Central memory CD8-positive, alpha-beta T cell (primary cell): ENCODE data around the gene SCYGR1.
"Not testable (repeated sequence)": the region's sequence is repeated elsewhere in the genome, so short reads cannot be mapped to it uniquely, and the experiment has no call there.

ENCODE experiments used
- ATAC-seq: fragments of 150-1000 bp; cut with Tn5 transposase; replicated peaks from 2 replicates; pipeline ENCODE4 v1.10.0; 2022; ENCODE audit warnings: mild to moderate bottlenecking, moderate FRiP score, moderate number of reproducible peaks; ENCODE audit not compliant: poor library complexity, severe bottlenecking; ENCODE audit errors: extremely low read depth
- DNase-seq, 2 donors: peaks; one replicate each; pipeline ENCODE4 v3.0.0; 2021; ENCODE audit warnings: low spot score in 2 of 2
- H3K27ac Mint-ChIP-seq: one replicate; pipeline ENCODE4 v1.8.0; 2022; ENCODE audit warnings: low read depth, mild to moderate bottlenecking, moderate library complexity, mixed read lengths
- H3K27me3 Mint-ChIP-seq: one replicate; pipeline ENCODE4 v1.8.0; 2022; ENCODE audit warnings: mixed read lengths
- H3K36me3 Mint-ChIP-seq: one replicate; pipeline ENCODE4 v1.8.0; 2022; ENCODE audit warnings: mild to moderate bottlenecking, moderate library complexity, mixed read lengths; ENCODE audit not compliant: insufficient read depth
- H3K4me1 Mint-ChIP-seq: one replicate; pipeline ENCODE4 v1.8.0; 2022; ENCODE audit warnings: mixed read lengths
- H3K4me3 Mint-ChIP-seq: one replicate; pipeline ENCODE4 v1.8.0; 2022; ENCODE audit warnings: mild to moderate bottlenecking, moderate library complexity, mixed read lengths
- H3K9me3 Mint-ChIP-seq: one replicate; pipeline ENCODE4 v1.8.0; 2022; ENCODE audit warnings: mixed read lengths

Gene SCYGR1

GRCh38 chr2:227376656-227377396 is 10.9 kb downstream of the SCYGR1 start:
- Mint-ChIP-seq H3K4me3 (no peak overlapping the region), H3K4me1 (peaks cover 4% of the 10 kb centered on the region), H3K9me3 (no peaks in the 10 kb centered on the region), H3K36me3 (no peaks in the 10 kb centered on the region), H3K27me3 (peaks cover 50% of the 10 kb centered on the region), H3K27ac (no peak overlapping the region)
- DNase-seq (no peak), ATAC-seq (no peak)

GRCh38 chr2:227374158-227374557 is 13.6 kb downstream of the SCYGR1 start:
- peak; percentile 73 for ATAC-seq
- no peak for DNase-seq
- Mint-ChIP-seq H3K4me1 (peaks cover 4% of the 10 kb centered on the region), H3K27me3 (peaks cover 36% of the 10 kb centered on the region), H3K36me3 (no peaks in the 10 kb centered on the region), H3K27ac (no peak overlapping the region), H3K4me3 (no peak overlapping the region), H3K9me3 (no peaks in the 10 kb centered on the region)

- Mint-ChIP-seq H3K36me3 (no peaks in the 10 kb centered on the region), H3K4me1 (peaks cover 4% of the 10 kb centered on the region), H3K27me3 (peaks cover 34% of the 10 kb centered on the region), H3K27ac (no peak overlapping the region), H3K4me3 (no peak overlapping the region), H3K9me3 (no peaks in the 10 kb centered on the region)
- DNase-seq: no peak
- ATAC-seq: no peak
Observed at GRCh38 chr2:227373389-227373788, 14.4 kb downstream of the SCYGR1 start.

- H3K27ac Mint-ChIP-seq: no peak overlapping the region
- DNase-seq: no peak
- H3K36me3 Mint-ChIP-seq: no peaks in the 10 kb centered on the region
- H3K27me3 Mint-ChIP-seq: peaks cover 22% of the 10 kb centered on the region
- H3K4me3 Mint-ChIP-seq: no peak overlapping the region
- peaks cover 4% of the 10 kb centered on the region for H3K4me1 Mint-ChIP-seq
- ATAC-seq: no peak
- H3K9me3 Mint-ChIP-seq: no peaks in the 10 kb centered on the region
Observed at GRCh38 chr2:227370791-227371312, 16.9 kb downstream of the SCYGR1 start.

- DNase-seq: no peak
- H3K4me3 Mint-ChIP-seq: no peak overlapping the region
- H3K27ac Mint-ChIP-seq: no peak overlapping the region
- peaks cover 22% of the 10 kb centered on the region for H3K27me3 Mint-ChIP-seq
- peaks cover 4% of the 10 kb centered on the region for H3K4me1 Mint-ChIP-seq
- H3K9me3 Mint-ChIP-seq: no peaks in the 10 kb centered on the region
- H3K36me3 Mint-ChIP-seq: no peaks in the 10 kb centered on the region
- ATAC-seq: no peak
Observed at GRCh38 chr2:227370092-227370491, 17.7 kb downstream of the SCYGR1 start.

GRCh38 chr2:227368574-227368973 is 19.2 kb downstream of the SCYGR1 start:
- no peaks in the 10 kb centered on the region for H3K36me3 Mint-ChIP-seq
- H3K4me1 Mint-ChIP-seq: no peaks in the 10 kb centered on the region
- H3K27me3 Mint-ChIP-seq: peaks cover 22% of the 10 kb centered on the region
- H3K9me3 Mint-ChIP-seq: no peaks in the 10 kb centered on the region
- no peak overlapping the region for H3K27ac Mint-ChIP-seq
- no peak for ATAC-seq
- H3K4me3 Mint-ChIP-seq: no peak overlapping the region
- no peak for DNase-seq

GRCh38 chr2:227367427-227367795 is 20.3 kb downstream of the SCYGR1 start:
- DNase-seq: no peak
- H3K36me3 Mint-ChIP-seq: no peaks in the 10 kb centered on the region
- no peaks in the 10 kb centered on the region for H3K4me1 Mint-ChIP-seq
- no peaks in the 10 kb centered on the region for H3K9me3 Mint-ChIP-seq
- peaks cover 12% of the 10 kb centered on the region for H3K27me3 Mint-ChIP-seq
- H3K27ac Mint-ChIP-seq: no peak overlapping the region
- no peak overlapping the region for H3K4me3 Mint-ChIP-seq
- ATAC-seq: no peak

GRCh38 chr2:227366769-227367426 is 20.9 kb downstream of the SCYGR1 start:
- DNase-seq: no peak
- H3K4me3 Mint-ChIP-seq: no peak overlapping the region

GRCh38 chr2:227365833-227366232 is 21.9 kb downstream of the SCYGR1 start:
- peaks cover 2% of the 10 kb centered on the region for H3K36me3 Mint-ChIP-seq
- ATAC-seq: no peak
- no peak for DNase-seq
- H3K4me1 Mint-ChIP-seq: no peaks in the 10 kb centered on the region
- no peaks in the 10 kb centered on the region for H3K27me3 Mint-ChIP-seq
- H3K9me3 Mint-ChIP-seq: no peaks in the 10 kb centered on the region
- no peak overlapping the region for H3K4me3 Mint-ChIP-seq
- H3K27ac Mint-ChIP-seq: no peak overlapping the region

More at GRCh38 chr2:227366769-227367426, 20.9 kb downstream of the SCYGR1 start:
- no peaks in the 10 kb centered on the region for H3K9me3 Mint-ChIP-seq
- no peak overlapping the region for H3K27ac Mint-ChIP-seq
- ATAC-seq: no peak
- peaks cover 6% of the 10 kb centered on the region for H3K27me3 Mint-ChIP-seq
- no peaks in the 10 kb centered on the region for H3K4me1 Mint-ChIP-seq
- H3K36me3 Mint-ChIP-seq: no peaks in the 10 kb centered on the region

GRCh38 chr2:227364585-227365263 is 23.0 kb downstream of the SCYGR1 start:
- not testable (repeated sequence) for H3K4me3 Mint-ChIP-seq, DNase-seq, H3K9me3 Mint-ChIP-seq, H3K27ac Mint-ChIP-seq, H3K27me3 Mint-ChIP-seq, H3K4me1 Mint-ChIP-seq, H3K36me3 Mint-ChIP-seq, ATAC-seq

GRCh38 chr2:227363756-227364155 is 24.0 kb downstream of the SCYGR1 start:
- H3K36me3 Mint-ChIP-seq: peaks cover 11% of the 10 kb centered on the region
- no peak for DNase-seq

GRCh38 chr2:227360351-227360750 is 27.4 kb downstream of the SCYGR1 start:
- no peaks in the 10 kb centered on the region for H3K27me3 Mint-ChIP-seq
- H3K4me1 Mint-ChIP-seq: no peaks in the 10 kb centered on the region
- H3K27ac Mint-ChIP-seq: no peak overlapping the region
- DNase-seq: no peak
- no peak overlapping the region for H3K4me3 Mint-ChIP-seq
- ATAC-seq: no peak
- no peaks in the 10 kb centered on the region for H3K9me3 Mint-ChIP-seq
- H3K36me3 Mint-ChIP-seq: peaks cover 26% of the 10 kb centered on the region

More at GRCh38 chr2:227363756-227364155, 24.0 kb downstream of the SCYGR1 start:
- Mint-ChIP-seq H3K27me3 (no peaks in the 10 kb centered on the region), H3K4me1 (no peaks in the 10 kb centered on the region), H3K9me3 (no peaks in the 10 kb centered on the region), H3K27ac (no peak overlapping the region), H3K4me3 (no peak overlapping the region)
- ATAC-seq: no peak
